Mesendoderm (in vitro differentiated cells): ENCODE data around the gene APLP1.
A peak's percentile ranks its signal among the peaks of the same experiment; 100 is the strongest.

ENCODE experiments used
- DNase-seq: peaks from one replicate; pipeline ENCODE4 v3.0.0; 2013
- H2AK5ac ChIP-seq: 2 replicates; pipeline ENCODE4 v1.6.1; 2013; ENCODE audit warnings: low read length, inconsistent platforms
- H2BK120ac ChIP-seq: 2 replicates; pipeline ENCODE4 v1.6.1; 2013; ENCODE audit warnings: low read depth, mild to moderate bottlenecking, low read length, moderate library complexity, mixed read lengths
- H2BK15ac ChIP-seq: replicated peaks from 2 replicates; pipeline ENCODE4 v1.6.1; 2013; ENCODE audit warnings: low read depth, mild to moderate bottlenecking, moderate library complexity
- H2BK5ac ChIP-seq: 2 replicates; pipeline ENCODE4 v1.6.1; 2013; ENCODE audit warnings: low read length, inconsistent platforms
- H3K18ac ChIP-seq: 2 replicates; pipeline ENCODE4 v1.6.1; 2013; ENCODE audit warnings: mild to moderate bottlenecking, low read length, mixed read lengths
- H3K23ac ChIP-seq: one replicate; pipeline ENCODE4 v1.6.1; 2013; ENCODE audit warnings: low read length
- H3K27ac ChIP-seq: 2 replicates; pipeline ENCODE4 v1.5.1; 2013; ENCODE audit warnings: low read depth, mild to moderate bottlenecking, inconsistent platforms, low read length, moderate library complexity
- H3K27me3 ChIP-seq: 2 replicates; pipeline ENCODE4 v1.6.1; 2013; ENCODE audit warnings: low read length, control low read depth, mild to moderate bottlenecking, inconsistent platforms; ENCODE audit not compliant: insufficient read depth, poor library complexity
- H3K36me3 ChIP-seq: 2 replicates; pipeline ENCODE4 v1.6.1; 2013; ENCODE audit warnings: low read length, inconsistent platforms; ENCODE audit not compliant: control insufficient read depth, insufficient read depth
- H3K4ac ChIP-seq: one replicate; pipeline ENCODE4 v1.6.1; 2013; ENCODE audit warnings: low read depth, mild to moderate bottlenecking, low read length, moderate library complexity
- H3K4me1 ChIP-seq: 2 replicates; pipeline ENCODE4 v1.6.1; 2013; ENCODE audit warnings: low read depth, low read length, inconsistent platforms; ENCODE audit not compliant: control insufficient read depth
- H3K4me2 ChIP-seq: 2 replicates; pipeline ENCODE4 v1.6.1; 2013; ENCODE audit warnings: low read length
- H3K4me3 ChIP-seq: 2 replicates; pipeline ENCODE4 v1.5.1; 2013; ENCODE audit warnings: mild to moderate bottlenecking, low read length
- H3K56ac ChIP-seq: one replicate; pipeline ENCODE4 v1.6.1; 2013; ENCODE audit warnings: low read length
- H3K79me1 ChIP-seq: 2 replicates; pipeline ENCODE4 v1.6.1; 2013; ENCODE audit warnings: low read length, inconsistent platforms
- H3K79me2 ChIP-seq: 2 replicates; pipeline ENCODE4 v1.6.1; 2013; ENCODE audit warnings: mild to moderate bottlenecking, low read length; ENCODE audit not compliant: control insufficient read depth, insufficient read depth
- H3K9ac ChIP-seq: 2 replicates; pipeline ENCODE4 v1.6.1; 2013; ENCODE audit warnings: low read length, inconsistent platforms
- H4K5ac ChIP-seq: one replicate; pipeline ENCODE4 v1.6.1; 2013; ENCODE audit warnings: low read length
- H4K8ac ChIP-seq: one replicate; pipeline ENCODE4 v1.6.1; 2013; ENCODE audit warnings: low read depth, mild to moderate bottlenecking, control low read depth, low read length, moderate library complexity
- WGBS: extraction: QIAGEN DNeasy Blood & Tissue Kit; methylation state at CpG from one replicate; pipeline ENCODE4 v1.1.7; 2013; ENCODE audit warnings: low lambda C conversion rate, missing lambda C conversion rate; ENCODE audit not compliant: insufficient coverage; ENCODE audit errors: extremely low coverage; 5-methylcytosine and 5-hydroxymethylcytosine counted together

APLP1 gene

GRCh38 chr19:35911173-35911572 lies 42.8 kb downstream of the APLP1 start:
- Histone ChIP-seq H3K4me3 (no peak overlapping the region), H2BK120ac (no peak overlapping the region), H4K5ac (no peak overlapping the region), H3K36me3 (no peaks in the 10 kb centered on the region), H3K18ac (no peak overlapping the region), H4K8ac (no peak overlapping the region), H2AK5ac (no peak overlapping the region), H3K56ac (no peak overlapping the region), H3K23ac (no peak overlapping the region), H3K27ac (no peak overlapping the region), H2BK15ac (no peak overlapping the region), H3K79me1 (no peaks in the 10 kb centered on the region), H3K9ac (no peak overlapping the region), H3K79me2 (no peaks in the 10 kb centered on the region), H3K4me1 (peaks cover 2% of the 10 kb centered on the region), H3K4ac (no peak overlapping the region), H3K27me3 (no peaks in the 10 kb centered on the region), H2BK5ac (no peak overlapping the region), H3K4me2 (no peak overlapping the region)
- WGBS = no CpG with 5 or more reads among the region's 3 CpGs
- DNase-seq = peak; percentile 23

- Histone ChIP-seq H3K18ac (no peak overlapping the region), H2BK15ac (no peak overlapping the region), H3K23ac (no peak overlapping the region), H2BK5ac (no peak overlapping the region), H3K56ac (no peak overlapping the region), H3K4me3 (no peak overlapping the region), H3K79me1 (no peaks in the 10 kb centered on the region), H4K5ac (no peak overlapping the region), H3K4me2 (no peak overlapping the region), H4K8ac (no peak overlapping the region), H2AK5ac (no peak overlapping the region), H3K4me1 (peaks cover 2% of the 10 kb centered on the region), H3K36me3 (no peaks in the 10 kb centered on the region), H3K27ac (no peak overlapping the region), H3K9ac (no peak overlapping the region), H3K4ac (no peak overlapping the region), H3K79me2 (no peaks in the 10 kb centered on the region), H2BK120ac (no peak overlapping the region), H3K27me3 (no peaks in the 10 kb centered on the region)
- no CpG with 5 or more reads among the region's 5 CpGs for WGBS
- DNase-seq = no peak
Measured at GRCh38 chr19:35911790-35912189, 43.4 kb downstream of the APLP1 start.

GRCh38 chr19:35913589-35913988 lies 45.2 kb downstream of the APLP1 start:
- no peak overlapping the region for H3K23ac ChIP-seq
- no peaks in the 10 kb centered on the region for H3K79me2 ChIP-seq
- no peak overlapping the region for H3K56ac ChIP-seq
- no peak overlapping the region for H2BK120ac ChIP-seq
- no peaks in the 10 kb centered on the region for H3K27me3 ChIP-seq
- H3K4me3 ChIP-seq = no peak overlapping the region
- no peak for DNase-seq
- H3K79me1 ChIP-seq = no peaks in the 10 kb centered on the region
- H3K36me3 ChIP-seq = no peaks in the 10 kb centered on the region
- no CpG with 5 or more reads among the region's 7 CpGs for WGBS
- H2AK5ac ChIP-seq = no peak overlapping the region
- H3K18ac ChIP-seq = no peak overlapping the region
- no peak overlapping the region for H2BK5ac ChIP-seq
- H3K4me2 ChIP-seq = no peak overlapping the region
- H3K9ac ChIP-seq = no peak overlapping the region
- H2BK15ac ChIP-seq = no peak overlapping the region
- H4K8ac ChIP-seq = no peak overlapping the region
- no peaks in the 10 kb centered on the region for H3K4me1 ChIP-seq
- no peak overlapping the region for H3K27ac ChIP-seq
- no peak overlapping the region for H4K5ac ChIP-seq
- H3K4ac ChIP-seq = no peak overlapping the region

- H2BK5ac ChIP-seq = no peak overlapping the region
- no peak overlapping the region for H3K27ac ChIP-seq
- H2BK15ac ChIP-seq = no peak overlapping the region
- H3K4ac ChIP-seq = no peak overlapping the region
- WGBS = no CpG with 5 or more reads among the region's 3 CpGs
- H3K9ac ChIP-seq = no peak overlapping the region
- no peak overlapping the region for H4K5ac ChIP-seq
- no peak overlapping the region for H3K4me3 ChIP-seq
- no peak overlapping the region for H3K56ac ChIP-seq
- no peak for DNase-seq
- H3K79me2 ChIP-seq = no peaks in the 10 kb centered on the region
- H4K8ac ChIP-seq = no peak overlapping the region
- no peak overlapping the region for H2BK120ac ChIP-seq
- no peaks in the 10 kb centered on the region for H3K4me1 ChIP-seq
- H3K79me1 ChIP-seq = no peaks in the 10 kb centered on the region
- H3K36me3 ChIP-seq = no peaks in the 10 kb centered on the region
- H3K27me3 ChIP-seq = no peaks in the 10 kb centered on the region
- no peak overlapping the region for H3K18ac ChIP-seq
- H3K4me2 ChIP-seq = no peak overlapping the region
- no peak overlapping the region for H3K23ac ChIP-seq
- no peak overlapping the region for H2AK5ac ChIP-seq
Measured at GRCh38 chr19:35915443-35915842, 47.1 kb downstream of the APLP1 start.

- WGBS = no CpG with 5 or more reads among the region's 11 CpGs
- Histone ChIP-seq H3K4me2 (no peak overlapping the region), H3K4ac (no peak overlapping the region), H4K8ac (no peak overlapping the region), H3K4me1 (no peaks in the 10 kb centered on the region), H3K27ac (no peak overlapping the region), H3K79me2 (no peaks in the 10 kb centered on the region), H4K5ac (no peak overlapping the region), H3K36me3 (no peaks in the 10 kb centered on the region), H2BK15ac (no peak overlapping the region), H3K4me3 (no peak overlapping the region), H2BK120ac (no peak overlapping the region), H3K18ac (no peak overlapping the region), H2AK5ac (no peak overlapping the region), H2BK5ac (no peak overlapping the region), H3K56ac (no peak overlapping the region), H3K23ac (no peak overlapping the region), H3K79me1 (no peaks in the 10 kb centered on the region), H3K27me3 (no peaks in the 10 kb centered on the region), H3K9ac (no peak overlapping the region)
- DNase-seq = no peak
Measured at GRCh38 chr19:35919306-35919705, 50.9 kb downstream of the APLP1 start.

- H3K4me1 ChIP-seq = no peaks in the 10 kb centered on the region
- no peaks in the 10 kb centered on the region for H3K27me3 ChIP-seq
- no peak overlapping the region for H3K23ac ChIP-seq
- no CpG with 5 or more reads among the region's 6 CpGs for WGBS
- no peak overlapping the region for H4K8ac ChIP-seq
- no peaks in the 10 kb centered on the region for H3K36me3 ChIP-seq
- no peak overlapping the region for H2BK15ac ChIP-seq
- H2BK5ac ChIP-seq = no peak overlapping the region
- H3K79me1 ChIP-seq = no peaks in the 10 kb centered on the region
- no peak overlapping the region for H4K5ac ChIP-seq
- no peak overlapping the region for H3K18ac ChIP-seq
- H2BK120ac ChIP-seq = no peak overlapping the region
- H3K4ac ChIP-seq = no peak overlapping the region
- H3K27ac ChIP-seq = no peak overlapping the region
- H3K4me3 ChIP-seq = no peak overlapping the region
- H3K4me2 ChIP-seq = no peak overlapping the region
- no peak overlapping the region for H2AK5ac ChIP-seq
- no peak overlapping the region for H3K9ac ChIP-seq
- H3K79me2 ChIP-seq = no peaks in the 10 kb centered on the region
- DNase-seq = no peak
- H3K56ac ChIP-seq = no peak overlapping the region
Measured at GRCh38 chr19:35921012-35921411, 52.6 kb downstream of the APLP1 start.
